ENCODE measurements around the gene SNAI1. TPM values are rescaled to one million over a fixed set of nuclear protein-coding genes. Genes with fewer than 3 reads are reported as not detected.

The SNAI1 gene
- total RNA-seq, 1 donor from 2014 or later, result 0.69 TPM

DNA sequence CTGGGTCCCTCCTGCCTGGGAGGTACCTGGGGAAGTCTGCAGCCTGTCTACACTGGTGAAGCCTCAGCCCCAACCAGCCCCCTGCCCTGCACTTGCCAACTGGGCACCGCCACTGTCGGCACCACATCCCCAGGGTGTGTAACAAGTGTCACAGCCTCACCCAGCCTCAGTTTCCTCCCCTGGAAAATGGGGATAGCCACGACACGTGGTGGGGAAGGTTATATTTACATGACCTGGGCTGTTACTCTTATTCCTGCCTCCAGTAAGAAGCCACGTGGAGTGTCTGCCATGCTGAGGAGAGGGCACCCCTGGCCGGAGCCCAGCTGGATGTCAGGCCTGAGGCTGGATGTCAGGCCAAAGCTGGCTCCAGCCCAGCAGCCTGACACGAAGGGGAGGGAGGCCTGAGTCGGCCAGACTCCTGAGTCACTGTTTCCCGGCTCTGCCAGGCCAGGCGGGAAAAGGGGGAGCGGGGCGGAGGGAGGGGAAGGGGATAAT is 44.9 kb downstream of the SNAI1 start:
- Histone ChIP-seq H3K4me1 (peaks cover 25% of the 10 kb centered on the region), H3K9me3 (replicated peaks) (no peaks in the 10 kb centered on the region), H3K27me3 (ENCODE audit: low read depth) (no peaks in the 10 kb centered on the region), H3K36me3 (no peaks in the 10 kb centered on the region), H3K27ac (replicated peaks) (no peak overlapping the region), H3K4me3 (no peak overlapping the region)
- TF ChIP-seq, protein P1, sequence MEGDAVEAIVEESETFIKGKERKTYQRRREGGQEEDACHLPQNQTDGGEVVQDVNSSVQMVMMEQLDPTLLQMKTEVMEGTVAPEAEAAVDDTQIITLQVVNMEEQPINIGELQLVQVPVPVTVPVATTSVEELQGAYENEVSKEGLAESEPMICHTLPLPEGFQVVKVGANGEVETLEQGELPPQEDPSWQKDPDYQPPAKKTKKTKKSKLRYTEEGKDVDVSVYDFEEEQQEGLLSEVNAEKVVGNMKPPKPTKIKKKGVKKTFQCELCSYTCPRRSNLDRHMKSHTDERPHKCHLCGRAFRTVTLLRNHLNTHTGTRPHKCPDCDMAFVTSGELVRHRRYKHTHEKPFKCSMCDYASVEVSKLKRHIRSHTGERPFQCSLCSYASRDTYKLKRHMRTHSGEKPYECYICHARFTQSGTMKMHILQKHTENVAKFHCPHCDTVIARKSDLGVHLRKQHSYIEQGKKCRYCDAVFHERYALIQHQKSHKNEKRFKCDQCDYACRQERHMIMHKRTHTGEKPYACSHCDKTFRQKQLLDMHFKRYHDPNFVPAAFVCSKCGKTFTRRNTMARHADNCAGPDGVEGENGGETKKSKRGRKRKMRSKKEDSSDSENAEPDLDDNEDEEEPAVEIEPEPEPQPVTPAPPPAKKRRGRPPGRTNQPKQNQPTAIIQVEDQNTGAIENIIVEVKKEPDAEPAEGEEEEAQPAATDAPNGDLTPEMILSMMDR (IDR thresholded peaks at IDR 0.05; ENCODE audit: borderline replicate concordance), result no peak
- intact Hi-C loops (cut with micrococcal nuclease), result no loop called here
- peak; percentile 71 for DNase-seq

DNA sequence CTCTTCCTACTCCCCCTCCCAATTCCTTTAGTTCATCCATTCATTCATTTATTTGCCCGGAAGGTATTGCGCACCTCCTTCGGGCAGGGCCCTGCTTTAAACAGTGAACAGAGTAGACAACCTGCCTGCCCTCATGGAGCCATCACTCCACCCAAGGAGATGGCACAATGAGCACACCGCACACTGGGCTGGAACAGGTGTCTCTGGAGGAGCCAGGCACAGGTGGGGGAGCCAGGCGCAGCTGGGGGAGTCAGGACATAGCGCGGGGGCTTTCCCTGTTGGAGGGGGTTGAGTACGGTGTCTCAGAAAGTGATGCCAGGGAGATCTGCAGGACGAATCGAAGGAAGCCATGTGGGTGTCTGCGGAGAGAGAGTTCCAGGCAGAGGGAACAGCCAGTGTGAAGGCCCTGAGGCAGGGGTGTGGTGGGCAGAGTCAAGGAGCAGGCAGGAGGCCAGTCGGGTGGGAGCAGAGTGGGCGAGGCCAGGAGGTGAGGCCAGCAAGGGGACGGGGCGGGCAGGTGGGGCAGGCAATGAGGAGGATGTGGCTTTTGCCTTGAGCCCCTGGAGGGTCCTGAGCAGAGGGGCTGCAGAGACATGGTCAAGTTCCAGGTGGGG is 46.4 kb downstream of the SNAI1 start:
- peaks cover 25% of the 10 kb centered on the region for H3K4me1 ChIP-seq
- intact Hi-C loops (cut with micrococcal nuclease), result no loop called here
- H3K4me3 ChIP-seq, result no peak overlapping the region
- no peak overlapping the region for H3K27ac ChIP-seq (replicated peaks)
- TF ChIP-seq, protein P1 (IDR thresholded peaks at IDR 0.05; ENCODE audit: borderline replicate concordance), result no peak
- H3K27me3 ChIP-seq (ENCODE audit: low read depth), result no peaks in the 10 kb centered on the region
- no peaks in the 10 kb centered on the region for H3K9me3 ChIP-seq (replicated peaks)
- H3K36me3 ChIP-seq, result no peaks in the 10 kb centered on the region
- no peak for DNase-seq

DNA sequence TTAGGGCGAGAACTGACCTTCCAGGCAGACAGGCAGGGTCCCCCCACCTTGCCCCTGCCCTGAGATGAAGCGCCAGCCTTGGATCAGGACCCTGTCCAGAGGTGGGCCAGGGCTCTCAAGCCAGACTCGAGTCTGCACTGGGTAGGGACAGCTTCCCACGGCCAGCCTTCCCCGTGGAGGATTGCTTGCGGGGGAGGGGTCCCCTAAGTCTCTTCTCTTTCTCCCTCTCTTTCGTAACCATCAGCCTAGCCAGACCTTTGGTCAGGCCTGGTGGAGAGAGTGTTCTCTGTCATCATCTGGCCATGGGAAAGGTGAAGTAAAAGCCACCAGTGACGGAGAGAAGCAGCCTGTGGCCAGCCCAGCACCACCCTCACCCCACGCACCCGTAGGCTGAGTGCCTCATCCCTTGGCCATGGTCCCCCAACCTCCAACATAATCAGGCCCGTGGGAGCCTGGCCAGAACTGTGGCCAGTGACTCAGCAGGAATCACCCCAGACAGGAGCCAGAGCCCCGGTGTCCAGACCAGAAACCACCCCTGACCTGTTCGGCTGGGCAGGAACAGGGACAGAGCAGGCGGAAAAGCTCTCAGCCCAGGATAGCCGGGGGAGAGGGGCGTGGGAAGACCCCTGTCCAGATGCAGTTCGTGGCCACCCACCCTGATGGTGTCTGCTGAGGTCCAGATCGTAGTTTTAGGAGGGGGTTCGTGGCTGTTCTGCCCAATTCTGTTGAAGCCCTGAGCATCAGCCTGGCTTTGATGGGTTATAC is 47.1 kb downstream of the SNAI1 start:
- intact Hi-C loops (cut with micrococcal nuclease), result no loop called here
- TF ChIP-seq, protein P1 (IDR thresholded peaks at IDR 0.05; ENCODE audit: borderline replicate concordance), result no peak
- H3K27ac ChIP-seq (replicated peaks), result peak overlapping the region; percentile 25
- no peaks in the 10 kb centered on the region for H3K36me3 ChIP-seq
- H3K27me3 ChIP-seq (ENCODE audit: low read depth), result no peaks in the 10 kb centered on the region
- H3K9me3 ChIP-seq (replicated peaks), result no peaks in the 10 kb centered on the region
- H3K4me1 ChIP-seq, result peaks cover 31% of the 10 kb centered on the region
- H3K4me3 ChIP-seq, result no peak overlapping the region
- DNase-seq, result no peak

DNA sequence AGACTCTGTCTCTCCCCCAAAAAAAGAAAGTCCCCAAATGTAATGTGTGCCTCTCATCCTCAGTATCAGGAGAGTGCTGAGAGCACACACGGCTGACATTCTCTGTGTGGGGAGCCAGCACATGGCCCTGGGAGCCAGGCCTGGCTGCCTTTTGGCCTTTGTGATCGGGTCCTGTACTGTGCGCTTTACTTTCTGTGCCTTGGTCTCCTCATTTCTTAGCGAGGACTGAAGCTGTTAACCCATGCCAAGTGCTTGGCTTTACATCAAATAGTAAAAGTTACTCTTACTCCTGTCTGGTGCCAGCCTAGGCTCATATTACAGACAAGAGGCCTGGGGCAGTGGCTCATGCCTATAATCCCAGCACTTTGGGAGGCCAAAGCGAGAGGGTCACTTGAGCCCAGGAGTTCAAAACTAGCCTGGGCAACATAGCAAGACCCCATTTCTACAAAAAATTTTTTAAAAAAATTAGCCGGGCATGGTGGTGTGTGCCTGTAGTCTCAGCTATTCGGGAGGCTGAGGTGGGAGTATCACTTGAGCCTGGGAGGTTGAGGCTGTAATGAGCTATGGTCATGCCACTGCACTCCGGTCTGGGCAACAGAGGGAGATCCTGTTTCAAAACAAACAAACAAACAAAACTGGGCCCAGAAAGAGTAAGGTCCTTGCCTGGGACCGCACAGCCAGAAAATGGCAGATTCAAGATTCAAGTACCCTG is 50.3 kb downstream of the SNAI1 start:
- no peaks in the 10 kb centered on the region for H3K36me3 ChIP-seq
- no peak for DNase-seq
- H3K9me3 ChIP-seq (replicated peaks), result no peaks in the 10 kb centered on the region
- no peak overlapping the region for H3K27ac ChIP-seq (replicated peaks)
- peaks cover 22% of the 10 kb centered on the region for H3K4me1 ChIP-seq
- intact Hi-C loops (cut with micrococcal nuclease), result no loop called here
- no peaks in the 10 kb centered on the region for H3K27me3 ChIP-seq (ENCODE audit: low read depth)
- TF ChIP-seq, protein P1 (IDR thresholded peaks at IDR 0.05; ENCODE audit: borderline replicate concordance), result no peak
- no peak overlapping the region for H3K4me3 ChIP-seq

DNA sequence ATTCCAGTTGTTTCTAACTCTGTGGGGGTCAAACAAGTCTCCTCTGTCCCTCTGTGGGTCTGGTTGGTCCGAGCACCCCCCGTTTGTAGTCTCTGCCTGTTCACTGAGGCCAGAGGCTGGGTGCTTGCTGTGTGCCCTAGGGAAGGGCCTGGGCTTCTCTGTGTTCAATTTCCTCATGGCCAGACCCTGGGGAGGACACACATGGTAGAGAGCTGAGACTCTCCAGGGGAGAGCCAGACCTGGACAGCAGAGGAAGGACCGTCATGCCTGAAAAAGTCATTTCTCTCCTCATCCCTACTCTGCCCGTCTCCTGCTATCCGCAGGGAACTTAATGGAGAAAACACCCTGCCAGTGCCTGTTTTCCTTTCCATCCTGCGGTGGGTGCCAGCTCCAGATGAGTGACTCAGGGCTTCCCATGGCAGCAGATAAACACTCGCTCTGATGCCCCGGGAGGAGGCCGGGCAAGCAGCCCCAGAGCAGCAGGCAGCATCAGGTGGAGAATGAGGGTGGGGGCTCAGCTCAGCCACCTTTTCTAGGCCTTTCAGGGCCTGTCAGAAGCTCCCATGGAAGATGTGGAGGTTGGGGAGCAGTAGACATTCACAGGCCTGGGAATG is 51.9 kb downstream of the SNAI1 start:
- Histone ChIP-seq H3K27ac (replicated peaks) (no peak overlapping the region), H3K4me1 (peaks cover 18% of the 10 kb centered on the region), H3K27me3 (ENCODE audit: low read depth) (no peaks in the 10 kb centered on the region), H3K4me3 (no peak overlapping the region), H3K9me3 (replicated peaks) (no peaks in the 10 kb centered on the region), H3K36me3 (no peaks in the 10 kb centered on the region)
- DNase-seq, result no peak
- TF ChIP-seq, protein P1 (IDR thresholded peaks at IDR 0.05; ENCODE audit: borderline replicate concordance), result no peak
- intact Hi-C loops (cut with micrococcal nuclease), result no loop called here
